ENCODE measurements around the gene MSX2.

GRCh38 chr5:174715804-174716203 lies 8.6 kb upstream of the MSX2 start:
- TF ChIP-seq CEBPB (IDR thresholded peaks at IDR 0.05; ENCODE audit: low read depth, low read length) (no peak), USF2 (IDR thresholded peaks at IDR 0.05; ENCODE audit: low read depth, low read length) (no peak)
